Measurements from ENCODE around the gene LAD1.

The LAD1 gene

DNA sequence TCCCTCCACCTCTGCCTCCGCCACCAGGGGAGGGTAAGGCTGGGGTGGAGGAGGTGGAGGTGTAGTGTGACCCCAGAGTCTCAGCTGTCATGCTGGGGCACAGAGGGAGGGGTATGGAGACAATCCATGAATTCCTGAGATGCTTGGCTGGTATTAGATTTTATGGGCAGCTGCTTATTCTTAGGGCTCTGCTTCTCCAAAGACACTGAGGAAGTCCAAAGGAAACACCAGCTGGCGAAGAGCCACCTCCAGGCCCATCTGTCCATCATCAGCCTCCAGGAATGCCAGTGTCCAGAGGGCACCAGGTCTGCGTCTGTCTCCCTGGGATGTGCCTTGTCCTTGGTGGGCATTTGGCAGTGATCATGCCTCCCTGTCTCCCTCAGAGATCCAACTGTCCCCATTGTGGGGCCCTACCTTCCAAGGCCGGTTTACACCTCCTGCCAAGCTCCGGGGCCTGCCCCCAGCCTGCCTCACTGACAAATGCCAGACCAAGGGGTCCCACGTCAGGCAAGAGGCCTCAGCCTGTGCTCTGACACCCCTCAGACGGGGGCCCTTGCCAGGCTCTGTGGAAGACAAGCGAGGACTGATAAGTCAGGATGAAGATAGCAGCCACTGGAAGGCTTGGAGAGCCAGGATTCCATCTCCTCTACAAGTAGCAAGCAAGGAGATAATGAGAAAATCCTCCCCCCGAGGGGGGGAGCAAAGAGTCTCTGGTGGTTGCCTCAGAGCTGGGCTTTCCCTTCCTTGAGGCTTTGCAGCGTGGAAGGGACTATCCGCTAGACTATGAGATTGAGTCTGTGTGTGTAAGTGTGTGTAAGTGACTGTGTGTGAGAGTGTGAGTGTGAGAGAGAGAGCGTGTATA, 20.9 kb upstream of the LAD1 start:
- peak overlapping the region; percentile 36 for H3K4me3 ChIP-seq (ENCODE audit: low read depth, low read length)

DNA sequence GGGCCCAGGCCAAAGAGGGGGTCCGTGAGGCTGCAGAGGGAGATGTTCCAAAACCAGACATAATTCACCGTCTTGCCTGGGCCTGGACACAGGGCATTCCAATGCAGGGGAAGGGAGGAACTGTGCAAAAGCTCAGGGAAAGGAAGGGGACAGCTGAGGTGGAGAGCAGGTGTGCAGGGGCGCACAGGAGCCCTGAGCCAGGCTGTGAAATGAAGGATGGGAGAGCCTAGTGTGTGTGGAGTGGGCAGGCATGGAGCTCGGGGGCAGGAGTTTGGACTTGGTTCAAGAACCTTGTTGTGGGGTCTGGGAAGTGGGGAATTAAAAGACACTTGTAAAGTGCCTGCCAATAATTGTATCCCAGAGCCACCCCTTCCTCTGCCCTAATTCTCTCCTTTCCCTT, 20.1 kb upstream of the LAD1 start:
- H3K4me3 ChIP-seq (ENCODE audit: low read depth, low read length) = peak overlapping the region; percentile 26
- DNase-seq (ENCODE audit: low read depth) = no peak

More for the DNA sequence above, 20.9 kb upstream of the LAD1 start:
- DNase-seq (ENCODE audit: low read depth) = peak; percentile 19

DNA sequence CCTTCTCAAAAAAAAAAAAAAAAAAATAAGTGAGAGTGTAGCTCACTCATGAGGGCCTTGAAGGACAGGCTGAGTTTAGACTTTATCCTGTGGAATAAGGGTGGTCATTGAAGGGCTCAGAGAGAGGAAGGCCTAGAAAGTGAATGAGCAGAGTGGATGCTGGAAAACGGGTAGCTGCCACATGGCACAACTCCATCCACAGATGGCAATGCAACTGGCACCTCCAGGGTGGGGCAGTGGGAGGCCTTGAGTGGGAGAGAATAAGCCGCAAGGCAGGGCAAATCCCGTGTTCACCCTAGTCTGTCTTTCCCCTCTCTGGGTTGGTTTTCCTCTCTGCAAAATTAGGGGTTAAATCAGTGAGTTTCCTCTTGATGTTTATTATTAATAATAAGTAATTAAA, 19.3 kb upstream of the LAD1 start:
- no peak overlapping the region for H3K4me3 ChIP-seq (ENCODE audit: low read depth, low read length)
- no peak for DNase-seq (ENCODE audit: low read depth)

DNA sequence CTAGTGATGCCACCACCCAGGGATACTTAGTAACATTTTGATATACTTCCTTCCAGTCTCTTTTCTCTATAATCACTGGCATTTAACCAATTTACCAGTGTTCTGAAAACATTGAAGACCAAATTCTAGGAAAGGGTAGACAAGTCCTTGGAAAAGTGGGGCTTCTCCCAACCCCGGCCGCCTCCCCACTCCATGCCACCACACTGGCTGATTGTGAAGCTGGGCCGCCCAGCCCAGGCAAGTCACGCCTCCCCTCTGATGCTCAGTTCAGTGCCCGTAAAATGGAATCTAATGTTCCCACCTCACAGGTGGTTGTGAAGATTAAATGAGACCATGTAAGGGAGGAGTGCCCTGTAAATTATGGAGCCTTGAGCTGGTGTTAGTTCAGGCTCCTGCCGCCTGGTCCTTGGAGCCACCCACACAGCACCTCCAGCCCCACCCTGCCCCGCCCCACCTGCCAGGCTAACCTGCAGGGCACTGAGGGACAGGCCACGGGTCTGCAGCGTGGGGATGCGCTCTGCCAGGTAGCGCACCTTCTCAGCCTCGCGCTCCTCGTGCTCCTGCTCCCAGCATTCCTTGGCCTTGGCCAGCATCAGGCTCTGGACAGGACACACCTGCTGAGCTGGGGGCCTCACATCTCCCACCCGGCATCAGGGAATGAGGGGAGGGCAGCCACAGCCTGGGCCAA, 15.1 kb upstream of the LAD1 start:
- H3K4me3 ChIP-seq (ENCODE audit: low read depth, low read length) = no peak overlapping the region
- DNase-seq (ENCODE audit: low read depth) = no peak

DNA sequence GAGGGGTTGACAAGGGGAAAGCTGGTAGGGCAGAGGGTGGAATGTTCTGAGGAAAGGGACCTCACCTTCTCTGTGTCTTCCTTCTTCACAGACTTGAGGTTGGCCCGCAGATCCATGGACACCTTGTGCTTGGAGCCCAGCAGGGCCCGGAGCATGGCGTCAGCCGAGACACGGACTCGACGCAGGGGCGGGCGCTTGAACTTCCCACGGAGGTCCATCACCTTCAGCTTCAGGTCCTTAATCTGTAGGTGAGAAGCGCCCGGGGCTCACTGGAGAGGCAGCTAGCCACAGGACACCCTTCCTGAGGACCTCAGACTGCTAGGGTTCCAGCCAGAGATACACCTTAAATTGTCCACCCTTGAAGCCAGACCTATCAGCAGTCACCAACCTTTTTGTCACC, 12.2 kb upstream of the LAD1 start:
- no peak for DNase-seq (ENCODE audit: low read depth)
- no peak overlapping the region for H3K4me3 ChIP-seq (ENCODE audit: low read depth, low read length)

DNA sequence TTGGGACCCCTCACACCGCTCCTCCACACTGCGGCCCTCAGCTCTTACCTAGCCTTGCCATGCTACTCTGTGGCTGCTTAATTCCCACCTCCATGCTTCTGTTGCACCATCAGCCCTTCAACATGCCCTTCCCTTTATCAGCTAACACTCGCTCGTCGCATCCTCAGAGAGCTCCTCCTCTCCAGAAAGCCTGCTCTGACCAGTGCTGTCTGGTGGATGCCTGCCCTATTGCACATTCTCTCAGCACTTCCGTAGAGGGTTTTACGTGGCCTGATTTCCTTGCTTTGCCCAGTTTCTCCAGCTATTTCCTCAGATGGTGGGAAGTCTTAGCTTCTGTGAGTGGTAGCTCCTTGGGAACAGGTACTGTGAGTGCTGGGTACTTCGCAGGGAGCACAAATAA, 10.3 kb upstream of the LAD1 start:
- no peak for DNase-seq (ENCODE audit: low read depth)
- H3K4me3 ChIP-seq (ENCODE audit: low read depth, low read length) = no peak overlapping the region

DNA sequence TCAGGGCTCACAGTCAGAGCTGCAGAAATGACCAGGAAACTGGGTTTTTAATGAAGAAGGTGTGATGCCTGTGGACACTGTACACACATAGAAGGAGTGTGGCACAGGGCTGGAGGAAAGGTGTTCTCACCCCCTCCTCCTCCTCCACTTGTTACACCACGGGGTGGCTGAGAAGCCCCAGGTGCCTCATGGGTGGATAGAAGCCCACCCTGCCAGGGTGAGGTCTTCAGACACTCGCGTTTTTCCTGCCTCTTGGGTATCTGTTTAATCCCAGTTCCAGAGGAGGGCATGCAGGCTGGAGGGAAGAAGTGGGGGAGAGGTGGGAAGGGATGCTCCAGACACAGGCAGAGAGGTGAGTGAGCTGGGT, 9.7 kb upstream of the LAD1 start:
- H3K4me3 ChIP-seq (ENCODE audit: low read depth, low read length) = no peak overlapping the region
- DNase-seq (ENCODE audit: low read depth) = no peak

DNA sequence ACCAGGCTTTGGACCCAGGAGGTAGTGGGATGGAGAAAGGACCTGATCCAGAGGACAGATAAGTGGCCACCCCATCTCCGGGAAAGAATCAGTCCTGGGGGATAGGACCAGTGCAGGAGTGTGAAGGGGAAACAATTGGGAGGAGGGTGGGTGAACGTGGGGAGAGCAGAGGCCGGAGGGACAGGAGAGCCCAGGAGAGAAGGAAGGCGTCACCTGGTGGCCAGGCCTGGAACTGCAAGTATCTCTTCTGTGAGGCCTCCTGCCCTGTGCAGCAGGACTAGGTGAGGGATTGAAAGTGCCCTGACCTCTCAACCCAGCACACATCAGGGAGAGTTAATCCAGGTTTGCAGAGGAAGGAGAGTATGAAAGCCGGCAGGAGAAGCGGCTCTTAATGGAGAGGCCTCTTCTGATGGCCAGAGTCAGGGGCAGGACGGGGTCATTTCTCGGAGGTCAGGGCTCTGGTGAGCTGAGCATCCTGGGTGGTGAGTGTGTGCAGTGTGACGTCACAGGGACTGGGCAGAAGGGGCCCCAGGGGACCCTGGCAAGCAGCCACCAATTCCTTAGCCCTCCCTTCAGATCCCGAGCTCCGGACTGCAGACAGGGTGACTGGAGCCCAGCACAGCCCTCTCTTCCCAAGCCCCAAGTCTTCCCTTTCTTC, 9.2 kb upstream of the LAD1 start:
- DNase-seq (ENCODE audit: low read depth) = no peak
- H3K4me3 ChIP-seq (ENCODE audit: low read depth, low read length) = no peak overlapping the region

DNA sequence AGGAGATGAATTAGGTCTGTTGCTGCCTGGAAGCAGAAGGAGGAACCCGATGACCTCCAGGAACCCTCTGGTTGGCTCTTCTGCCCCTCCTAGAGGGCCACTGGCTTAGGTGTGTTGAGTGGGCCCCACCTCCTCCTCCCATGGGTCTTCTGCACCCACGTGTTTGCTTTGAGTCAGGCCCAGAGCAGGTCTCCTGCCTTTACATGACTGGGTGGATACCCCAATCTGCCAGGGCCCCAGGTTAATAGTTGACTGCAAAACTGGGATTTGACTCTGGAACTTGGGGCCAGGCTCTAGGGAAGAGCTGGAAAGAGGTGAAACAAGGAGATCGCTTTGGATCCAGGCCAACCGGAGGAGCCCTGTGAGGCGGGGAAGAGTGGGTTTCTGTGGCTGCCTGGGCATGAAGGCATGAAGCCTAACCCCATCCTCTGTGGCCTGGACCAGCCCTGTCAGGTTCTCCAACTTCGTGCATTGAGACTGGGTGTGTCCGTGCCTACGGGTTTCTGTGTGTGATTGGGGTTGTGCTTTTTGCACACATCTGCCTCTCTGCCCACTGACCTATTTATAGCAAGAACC, 7.8 kb upstream of the LAD1 start:
- no peak overlapping the region for H3K4me3 ChIP-seq (ENCODE audit: low read depth, low read length)
- DNase-seq (ENCODE audit: low read depth) = no peak

DNA sequence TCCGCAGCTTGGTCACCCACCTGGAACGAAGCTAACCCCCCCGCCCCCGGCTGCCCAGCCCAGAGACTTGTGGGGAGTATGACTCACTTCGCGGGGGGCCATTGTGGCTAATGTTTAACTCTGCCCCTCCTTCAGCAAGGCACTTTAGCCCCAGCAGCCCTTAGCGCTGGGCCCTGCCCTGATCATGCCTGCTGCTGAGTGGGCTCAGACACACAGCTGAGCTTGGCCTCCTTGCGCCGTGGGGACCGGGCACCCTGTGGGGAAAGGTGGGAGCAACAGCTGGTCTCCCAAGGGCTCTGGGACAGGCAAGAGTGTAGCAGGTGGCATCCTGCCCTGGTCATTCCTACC, 6.3 kb upstream of the LAD1 start:
- DNase-seq (ENCODE audit: low read depth) = no peak
- no peak overlapping the region for H3K4me3 ChIP-seq (ENCODE audit: low read depth, low read length)

DNA sequence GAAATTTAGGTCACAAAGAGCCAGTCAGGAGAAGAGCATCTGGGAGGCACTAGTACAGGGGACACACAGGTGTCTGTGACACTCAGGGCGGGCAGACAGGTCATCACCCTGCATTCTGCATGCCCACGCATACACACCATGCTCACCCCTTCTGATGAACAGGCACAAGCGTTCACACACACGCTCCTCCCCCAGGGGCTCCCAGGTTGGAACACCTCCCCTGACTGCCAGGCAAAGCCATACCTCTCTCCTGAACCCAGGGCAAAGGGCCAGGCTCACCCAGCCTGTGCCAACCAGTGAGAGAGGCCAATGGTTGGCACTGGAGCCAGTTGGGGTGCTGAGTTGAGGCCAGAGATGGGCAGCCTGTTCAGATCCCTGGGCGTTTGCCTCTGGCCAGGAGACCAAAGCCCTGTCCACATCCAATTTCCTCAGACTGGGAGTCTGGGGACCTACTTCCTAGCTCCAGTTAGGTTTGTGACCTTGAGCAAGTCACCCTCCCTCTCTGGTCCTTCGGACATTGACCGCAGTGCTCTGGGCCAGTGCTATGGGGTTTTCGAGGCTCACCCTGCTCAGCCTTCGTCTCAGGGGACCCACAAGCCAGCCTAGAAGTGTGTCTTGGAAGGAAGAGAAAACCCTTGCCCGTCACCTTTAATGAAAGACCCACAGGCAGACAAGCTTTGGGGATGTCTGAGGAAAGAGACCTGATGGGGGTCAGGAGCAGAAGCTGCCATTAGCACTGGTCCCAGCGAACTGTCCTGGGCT, 5.8 kb upstream of the LAD1 start:
- no peak overlapping the region for H3K4me3 ChIP-seq (ENCODE audit: low read depth, low read length)
- DNase-seq (ENCODE audit: low read depth) = no peak

DNA sequence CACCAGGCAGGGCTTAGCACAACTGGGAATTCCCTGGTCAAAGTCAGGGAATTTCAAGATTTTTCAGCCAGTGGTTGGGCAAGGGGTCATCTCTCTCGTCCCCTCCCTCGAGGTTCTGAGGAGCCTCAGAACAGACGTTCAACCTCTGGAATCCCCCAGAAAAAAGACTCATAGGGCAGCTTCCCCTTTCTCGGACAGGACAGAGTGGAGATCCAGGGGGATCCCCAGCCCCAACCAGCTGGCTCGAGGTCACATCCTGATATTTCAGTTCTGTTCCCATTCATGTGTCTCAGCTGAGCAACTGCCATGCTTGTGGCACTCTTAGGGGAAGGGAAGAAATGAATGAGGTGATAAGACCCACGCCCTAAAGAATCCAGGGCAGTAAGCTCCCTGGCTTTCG, 4.9 kb upstream of the LAD1 start:
- no peak overlapping the region for H3K4me3 ChIP-seq (ENCODE audit: low read depth, low read length)
- no peak for DNase-seq (ENCODE audit: low read depth)

DNA sequence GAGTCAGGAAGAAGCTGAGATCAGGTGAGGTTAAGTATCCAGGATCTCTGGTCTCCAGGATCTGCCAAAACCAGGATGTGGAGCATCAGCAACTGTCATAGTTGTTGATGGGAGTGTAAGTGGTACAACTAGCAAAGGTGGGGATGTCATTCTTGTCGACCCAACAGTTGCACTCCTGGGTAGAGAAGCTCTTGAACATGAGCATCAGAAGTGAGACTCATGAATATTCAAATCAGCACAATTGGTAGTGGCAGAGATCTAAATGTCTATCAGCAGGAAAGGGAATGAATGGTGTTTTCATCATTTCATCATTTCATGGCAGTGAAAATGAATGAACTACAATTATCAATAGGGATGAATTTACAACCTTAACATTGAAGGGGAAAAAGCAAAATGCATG, 4.2 kb upstream of the LAD1 start:
- no peak overlapping the region for H3K4me3 ChIP-seq (ENCODE audit: low read depth, low read length)
- DNase-seq (ENCODE audit: low read depth) = no peak

DNA sequence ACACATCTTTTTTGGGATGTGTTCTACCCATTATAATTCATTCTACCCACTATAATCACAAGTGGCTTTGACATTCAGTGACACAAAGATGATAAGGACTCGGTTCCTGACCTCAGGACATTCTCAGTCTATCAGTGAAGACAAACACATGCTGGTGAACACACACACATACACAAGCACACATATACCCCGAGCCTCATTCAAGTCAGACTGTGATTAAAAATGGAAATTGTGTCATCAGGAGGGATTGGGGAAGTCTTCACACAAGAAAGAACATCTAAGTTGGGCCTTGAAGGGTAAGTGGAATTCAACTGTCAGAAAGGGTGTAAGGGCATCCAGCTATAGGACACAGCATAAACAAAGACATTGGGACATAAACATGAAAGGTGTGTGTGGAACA, 2.6 kb upstream of the LAD1 start:
- no peak for DNase-seq (ENCODE audit: low read depth)
- no peak overlapping the region for H3K4me3 ChIP-seq (ENCODE audit: low read depth, low read length)

DNA sequence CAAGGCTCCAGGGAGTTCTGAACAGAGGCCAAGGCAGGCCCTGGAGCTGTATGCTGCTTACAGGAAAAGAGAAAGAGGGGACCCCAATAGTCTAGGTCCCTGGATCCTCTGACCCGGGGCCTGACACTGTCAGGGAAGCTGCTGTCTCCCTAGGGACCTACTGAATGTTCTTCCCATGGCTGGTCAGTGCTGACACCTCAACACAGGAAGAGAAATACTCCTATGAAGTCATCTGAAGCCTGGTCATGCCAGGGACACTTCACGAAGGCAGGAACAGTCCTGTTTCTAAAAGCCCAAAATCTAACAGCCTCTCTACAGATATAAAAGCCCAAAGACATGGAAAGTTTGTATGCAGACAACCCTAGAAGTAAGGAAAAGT, 1.7 kb upstream of the LAD1 start:
- no peak for DNase-seq (ENCODE audit: low read depth)
- no peak overlapping the region for H3K4me3 ChIP-seq (ENCODE audit: low read depth, low read length)

DNA sequence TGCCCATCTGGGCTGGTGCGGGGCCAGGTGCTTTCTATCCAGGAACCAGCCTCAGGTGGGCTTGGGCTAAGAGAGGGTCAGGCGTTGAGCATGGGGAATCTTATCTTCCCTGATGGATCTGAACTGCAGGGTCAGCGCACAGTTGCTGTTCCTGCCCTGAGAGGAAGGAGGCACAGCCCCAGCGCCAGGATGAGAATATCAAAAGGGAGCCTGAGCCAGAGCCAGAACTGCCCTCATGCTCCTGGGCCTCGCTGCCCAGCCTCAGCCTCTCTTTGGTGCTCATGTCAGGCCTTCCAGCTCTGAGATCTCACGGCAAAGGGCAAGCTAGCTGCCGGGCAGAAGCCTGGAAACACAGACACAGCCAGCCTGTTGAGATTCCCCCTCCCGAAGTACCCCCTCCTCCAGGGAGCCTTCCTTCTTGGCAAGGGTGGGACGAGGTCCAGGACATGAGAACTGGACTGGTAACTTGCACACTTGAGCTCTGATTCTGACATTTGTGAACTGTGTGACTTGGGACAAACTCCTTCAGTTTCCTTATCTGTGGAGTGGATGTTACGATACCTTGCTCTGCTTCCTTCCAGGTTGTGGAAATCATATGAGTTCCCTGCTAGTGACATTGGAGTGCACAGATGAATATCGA, 1.2 kb upstream of the LAD1 start:
- no peak for DNase-seq (ENCODE audit: low read depth)
- no peak overlapping the region for H3K4me3 ChIP-seq (ENCODE audit: low read depth, low read length)

DNA sequence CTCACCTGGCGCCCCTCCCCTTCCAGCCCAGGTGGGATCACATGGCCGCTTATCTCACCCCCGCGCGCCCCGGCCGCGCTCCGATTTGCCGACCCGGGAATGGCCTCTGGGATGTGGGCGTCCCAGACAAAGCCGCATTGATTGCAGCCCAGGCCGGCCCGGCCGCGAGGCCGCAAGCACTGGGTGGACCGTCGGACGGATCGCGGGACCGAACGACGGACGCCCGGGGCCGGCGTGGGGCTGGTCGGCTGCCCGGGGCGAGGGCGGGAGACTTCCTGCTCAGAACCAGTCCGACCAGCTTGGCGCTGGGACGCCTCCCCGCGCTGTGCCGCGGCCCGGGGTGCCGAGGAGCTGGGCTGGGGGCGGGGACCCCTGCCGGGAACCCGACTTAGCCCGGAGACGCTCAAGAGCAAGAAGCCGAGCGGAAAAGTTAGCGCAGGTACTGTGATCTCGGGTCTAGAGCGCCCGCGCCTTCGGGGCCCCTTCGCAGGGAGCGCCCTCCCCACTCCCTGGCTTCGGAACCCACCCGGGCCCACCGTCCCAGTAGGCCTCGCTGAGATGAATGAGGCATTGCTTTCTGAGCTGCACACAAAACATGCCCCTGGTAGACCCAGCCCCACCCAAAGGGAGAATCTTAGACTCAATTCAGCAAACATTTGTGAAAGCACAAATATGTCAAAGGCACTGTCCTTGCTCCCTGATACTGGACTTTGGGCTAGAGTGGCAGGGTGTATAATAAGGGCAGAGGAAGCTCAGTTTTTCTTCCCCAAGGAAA, 415 bp upstream of the LAD1 start:
- DNase-seq (ENCODE audit: low read depth) = no peak
- no peak overlapping the region for H3K4me3 ChIP-seq (ENCODE audit: low read depth, low read length)

DNA sequence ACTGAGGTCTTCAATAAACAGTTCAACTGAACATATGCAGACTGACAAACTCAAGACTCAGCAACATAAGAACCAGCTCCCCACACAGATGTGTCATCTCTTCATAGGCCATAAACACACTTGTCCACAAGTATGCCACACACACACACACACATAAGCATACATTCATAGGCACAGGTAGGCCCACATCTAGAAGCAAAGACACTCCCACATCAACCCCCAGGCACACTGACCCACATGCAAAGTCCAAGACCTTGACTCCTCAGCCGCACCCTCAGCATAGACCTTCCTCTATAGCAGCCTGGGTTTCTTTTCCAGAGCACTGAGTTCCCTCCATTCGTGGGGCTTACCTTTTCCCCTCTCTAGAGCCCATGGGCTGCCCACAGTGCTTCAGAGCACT, 1.4 kb downstream of the LAD1 start:
- no peak for DNase-seq (ENCODE audit: low read depth)

More for the DNA sequence above, 1.4 kb downstream of the LAD1 start:
- H3K4me3 ChIP-seq (ENCODE audit: low read depth, low read length) = no peak overlapping the region
